ENCODE measurements around the gene PIEZO2.
"Not testable (repeated sequence)": the region's sequence is repeated elsewhere in the genome, so short reads cannot be mapped to it uniquely, and the experiment has no call there.

PIEZO2 gene

DNA sequence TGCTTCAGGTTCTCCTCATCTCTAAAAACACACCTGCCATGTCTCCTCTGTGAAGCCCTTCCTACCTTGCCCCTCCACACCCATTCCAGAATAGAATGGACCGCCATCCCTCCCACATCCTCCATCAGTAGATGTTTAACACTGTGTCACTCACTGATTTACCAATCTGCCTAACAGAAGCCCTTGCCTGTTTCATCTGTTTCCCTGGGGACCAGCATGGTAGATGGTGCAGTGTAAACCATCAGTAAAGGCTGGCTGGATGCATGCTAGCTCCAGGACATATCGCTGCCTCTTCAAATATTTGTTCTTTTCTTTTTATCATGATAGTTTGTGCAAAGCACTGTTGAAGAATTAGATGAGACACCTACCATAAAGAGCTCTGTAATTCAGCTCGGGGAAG lies 271.4 kb downstream of the PIEZO2 start:
- DNase-seq: no peak

- DNase-seq: no peak
These were observed 273.6 kb downstream of the PIEZO2 start for GRCh38 chr18:10875811-10876210.

- DNase-seq: no peak
These were observed 277.1 kb downstream of the PIEZO2 start for GRCh38 chr18:10872304-10872703.

DNA sequence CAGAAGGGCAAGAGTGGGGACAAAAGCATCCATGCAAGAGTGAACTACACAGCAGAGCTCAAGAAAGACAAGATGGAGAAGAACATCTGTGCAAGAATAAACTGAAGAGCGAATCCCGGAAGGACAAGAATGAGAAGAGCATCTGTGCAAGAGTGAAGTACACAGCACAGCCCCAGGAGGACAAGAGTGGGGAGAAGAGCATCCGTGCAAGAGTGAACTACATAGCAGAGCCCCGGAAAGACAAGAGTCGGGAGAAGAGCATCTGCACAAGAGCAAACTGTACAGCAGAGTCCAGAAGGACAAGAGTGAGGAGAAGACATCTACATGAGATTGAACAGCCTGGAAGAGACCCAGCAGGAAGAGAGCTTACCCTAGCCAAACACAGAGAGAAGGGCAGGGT lies 284.6 kb downstream of the PIEZO2 start:
- DNase-seq: no peak

DNA sequence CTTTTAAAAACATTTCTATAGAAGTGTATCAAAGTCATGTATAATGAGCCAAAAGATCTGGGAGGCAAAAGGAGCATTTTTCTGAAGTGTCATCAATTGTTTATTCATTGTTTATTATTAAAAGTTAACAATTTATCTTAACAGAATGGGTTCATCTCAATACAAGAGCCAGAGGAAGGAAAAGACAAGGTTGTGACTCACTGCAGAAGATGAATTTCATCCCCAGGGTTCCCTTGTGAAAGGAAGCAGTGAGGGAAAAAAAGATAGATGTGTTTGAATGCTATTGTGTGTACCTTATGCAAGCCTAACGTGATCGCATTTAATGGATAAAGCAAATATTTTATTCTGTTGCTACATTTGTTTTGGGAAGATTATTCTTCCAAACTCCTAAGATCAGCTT lies 286.3 kb downstream of the PIEZO2 start:
- no peak for DNase-seq

GRCh38 chr18:10860928-10861327 lies 288.4 kb downstream of the PIEZO2 start:
- DNase-seq: no peak

DNA sequence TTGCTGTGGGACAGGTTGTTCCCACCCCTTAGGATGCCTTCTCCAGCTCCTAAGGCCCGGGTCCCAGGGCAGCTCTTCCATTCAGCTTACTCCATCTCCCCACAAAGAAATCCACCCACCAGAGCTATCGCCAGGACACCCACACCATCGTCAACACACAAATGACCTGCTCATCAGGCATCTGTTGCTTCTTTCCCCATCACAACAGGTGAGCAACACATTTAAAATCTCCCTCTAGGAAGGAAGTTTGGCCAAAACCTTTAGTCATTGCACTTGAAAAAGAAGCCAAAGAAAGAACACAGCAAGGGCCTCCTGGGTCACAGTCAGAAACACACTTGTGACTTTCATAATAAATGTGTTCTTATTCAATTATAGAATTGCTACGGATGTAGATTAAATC lies 289.0 kb downstream of the PIEZO2 start:
- no peak for DNase-seq

GRCh38 chr18:10858477-10858876 lies 290.9 kb downstream of the PIEZO2 start:
- DNase-seq: no peak

GRCh38 chr18:10856132-10856531 lies 293.2 kb downstream of the PIEZO2 start:
- no peak for DNase-seq

- DNase-seq: no peak
These were observed 296.7 kb downstream of the PIEZO2 start for GRCh38 chr18:10852385-10853303.

- peak; percentile 1 for DNase-seq
These were observed 297.5 kb downstream of the PIEZO2 start for GRCh38 chr18:10851824-10852319.

GRCh38 chr18:10850840-10851239 lies 298.5 kb downstream of the PIEZO2 start:
- DNase-seq: no peak

- no peak for DNase-seq
These were observed 299.2 kb downstream of the PIEZO2 start for GRCh38 chr18:10850216-10850615.

GRCh38 chr18:10847907-10848306 lies 301.5 kb downstream of the PIEZO2 start:
- no peak for DNase-seq

- DNase-seq: no peak
These were observed 302.0 kb downstream of the PIEZO2 start for GRCh38 chr18:10847408-10847790.

- no peak for DNase-seq
These were observed 302.5 kb downstream of the PIEZO2 start for GRCh38 chr18:10846657-10847407.

DNA sequence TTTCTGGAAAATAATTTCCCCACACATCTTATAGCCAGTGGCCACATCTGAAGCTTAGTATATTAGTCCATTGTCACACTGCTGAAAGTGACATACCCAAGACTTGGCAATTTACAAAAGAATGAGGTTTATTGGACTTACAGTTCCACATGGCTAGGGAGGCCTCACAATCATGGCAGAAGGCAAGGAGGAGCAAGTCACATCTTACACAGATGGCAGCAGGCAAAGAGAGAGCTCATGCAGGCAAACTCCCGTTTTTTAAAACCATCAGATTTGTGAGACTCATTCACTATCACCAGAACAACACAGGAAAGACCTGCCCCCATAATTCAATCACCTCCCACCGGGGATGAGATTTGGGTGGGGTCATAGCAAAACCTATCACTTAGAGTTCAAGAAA lies 303.3 kb downstream of the PIEZO2 start:
- DNase-seq: not testable (repeated sequence)

- no peak for DNase-seq
These were observed 305.8 kb downstream of the PIEZO2 start for GRCh38 chr18:10843565-10843964.

DNA sequence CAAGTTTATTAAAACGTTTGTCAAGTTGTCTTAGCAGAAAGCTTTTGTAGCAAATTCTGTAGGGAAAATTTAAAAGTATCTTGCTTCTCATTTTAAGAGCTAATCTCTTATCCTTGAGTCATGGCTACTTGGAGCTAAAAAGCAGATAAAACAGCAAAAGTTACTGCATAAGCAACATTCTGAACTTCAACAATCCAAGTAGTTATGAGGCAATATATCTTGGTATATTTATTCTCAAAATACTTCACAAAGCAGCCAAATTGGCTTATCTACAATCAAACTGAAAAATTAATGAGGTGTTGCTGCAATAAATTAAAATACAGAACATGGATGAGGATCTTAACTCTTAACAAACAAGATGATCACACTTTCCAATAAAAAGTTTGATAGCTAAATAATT lies 306.5 kb downstream of the PIEZO2 start:
- DNase-seq: no peak

- no peak for DNase-seq
These were observed 307.0 kb downstream of the PIEZO2 start for GRCh38 chr18:10842371-10842770.

- DNase-seq: no peak
These were observed 308.2 kb downstream of the PIEZO2 start for GRCh38 chr18:10841203-10841602.

DNA sequence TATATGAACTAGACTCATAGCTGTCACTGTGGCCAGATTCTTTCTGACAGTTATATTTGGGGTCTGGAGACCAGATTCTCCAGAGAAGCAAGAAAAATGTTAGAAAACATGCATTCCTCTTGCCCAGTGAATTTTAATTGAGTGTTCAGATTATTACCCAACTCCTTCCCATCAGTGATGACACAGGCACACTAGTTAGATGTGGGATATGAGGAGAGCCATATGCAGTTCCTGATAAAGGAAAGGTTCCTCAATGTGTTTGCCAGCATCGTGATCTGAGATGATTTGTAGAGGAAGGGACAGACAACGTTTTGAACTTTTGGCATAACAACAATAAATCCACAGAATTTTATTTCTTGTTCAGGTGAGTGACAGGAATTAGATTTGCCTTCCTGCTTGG lies 308.6 kb downstream of the PIEZO2 start:
- no peak for DNase-seq

DNA sequence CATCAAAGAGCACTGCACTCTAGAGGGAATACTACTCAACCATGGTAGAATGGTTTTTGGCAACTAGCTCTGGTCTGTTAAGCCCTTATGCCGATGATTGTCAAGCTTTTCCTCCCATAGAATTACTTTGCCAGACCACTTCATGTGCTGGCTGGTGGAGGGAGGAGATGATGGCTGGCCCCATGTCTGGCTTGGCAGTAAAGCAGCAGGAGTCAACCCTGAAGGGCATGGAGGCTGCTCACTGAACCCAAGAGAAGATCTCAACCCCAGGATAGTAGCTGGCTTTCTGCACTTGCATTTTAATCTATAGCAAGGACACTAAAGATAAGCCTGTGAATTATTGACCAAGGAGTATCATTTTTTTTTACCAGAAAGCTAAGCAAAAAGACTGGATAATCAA lies 309.9 kb downstream of the PIEZO2 start:
- no peak for DNase-seq

DNA sequence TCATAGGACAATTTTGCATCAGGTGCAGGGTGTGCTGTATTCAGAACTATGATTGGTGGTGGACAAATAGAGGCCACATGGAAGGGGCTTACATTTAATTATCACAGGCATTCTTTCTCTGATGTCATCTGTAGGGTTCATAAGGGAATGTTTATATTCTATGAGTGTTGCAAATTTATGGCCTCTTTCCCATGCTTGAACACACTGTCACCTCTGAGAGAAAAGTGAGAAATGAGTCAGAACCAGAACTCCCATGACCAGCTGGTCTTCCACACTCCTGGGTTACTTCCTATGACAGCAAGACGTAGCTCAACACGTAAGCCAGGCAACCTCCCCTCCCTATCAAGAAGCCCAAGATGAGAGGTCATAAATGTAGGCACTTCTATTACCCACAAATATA lies 310.8 kb downstream of the PIEZO2 start:
- DNase-seq: no peak

Data from NCI-H774 (cell line).